Limb (tissue), 2 donors: Measurements from ENCODE around the gene AMN1.
"Not testable (repeated sequence)": the region's sequence is repeated elsewhere in the genome, so short reads cannot be mapped to it uniquely, and the experiment has no call there.

Source experiments
- DNase-seq, 2 donors: peaks; one replicate each; pipeline ENCODE4 v3.0.0-alpha.2; 2016; ENCODE audit errors: extremely low spot score in 2 of 2

AMN1 gene

DNA sequence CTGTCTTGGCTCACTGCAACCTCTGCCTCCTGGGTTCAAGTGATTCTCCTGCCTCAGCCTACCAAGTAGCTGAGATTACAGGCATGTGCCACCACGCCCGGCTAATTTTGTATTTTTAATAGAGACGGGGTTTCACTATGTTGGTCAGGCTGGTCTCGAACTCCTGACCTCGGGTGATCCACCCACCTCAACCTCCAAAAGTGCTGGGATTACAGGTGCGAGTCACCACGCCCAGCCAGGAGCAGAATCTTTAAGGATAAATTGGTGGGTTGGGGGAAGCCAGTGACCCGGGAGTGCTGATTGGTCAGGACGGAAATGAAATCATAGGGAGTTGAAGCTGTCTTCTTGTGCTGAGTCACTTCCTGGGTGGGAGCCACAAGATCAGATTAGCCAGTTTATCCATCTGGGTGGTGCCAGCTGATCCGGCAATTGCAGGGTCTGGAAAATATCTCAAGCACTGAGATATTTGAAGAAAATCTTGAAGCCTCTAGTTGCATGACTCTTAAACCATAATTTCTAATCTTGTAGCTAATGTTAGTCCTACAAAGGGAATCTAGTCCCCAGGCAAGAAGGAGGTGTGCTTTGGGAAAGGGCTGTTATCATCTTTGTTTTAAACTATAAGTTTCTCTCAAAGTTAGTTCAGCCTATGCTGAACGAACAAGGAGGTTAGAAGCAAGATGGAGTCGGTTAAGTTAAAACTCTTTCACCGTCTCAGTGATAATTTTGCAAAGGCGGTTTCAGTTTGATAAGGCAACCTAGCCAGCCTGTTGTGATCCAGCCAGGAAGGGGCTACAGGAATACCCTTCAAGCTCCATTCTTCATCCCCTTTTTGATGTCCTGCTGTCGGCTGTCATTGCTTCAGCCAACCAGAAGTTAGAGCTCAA is 5.0 kb upstream of the AMN1 start:
- DNase-seq = not testable (repeated sequence)

DNA sequence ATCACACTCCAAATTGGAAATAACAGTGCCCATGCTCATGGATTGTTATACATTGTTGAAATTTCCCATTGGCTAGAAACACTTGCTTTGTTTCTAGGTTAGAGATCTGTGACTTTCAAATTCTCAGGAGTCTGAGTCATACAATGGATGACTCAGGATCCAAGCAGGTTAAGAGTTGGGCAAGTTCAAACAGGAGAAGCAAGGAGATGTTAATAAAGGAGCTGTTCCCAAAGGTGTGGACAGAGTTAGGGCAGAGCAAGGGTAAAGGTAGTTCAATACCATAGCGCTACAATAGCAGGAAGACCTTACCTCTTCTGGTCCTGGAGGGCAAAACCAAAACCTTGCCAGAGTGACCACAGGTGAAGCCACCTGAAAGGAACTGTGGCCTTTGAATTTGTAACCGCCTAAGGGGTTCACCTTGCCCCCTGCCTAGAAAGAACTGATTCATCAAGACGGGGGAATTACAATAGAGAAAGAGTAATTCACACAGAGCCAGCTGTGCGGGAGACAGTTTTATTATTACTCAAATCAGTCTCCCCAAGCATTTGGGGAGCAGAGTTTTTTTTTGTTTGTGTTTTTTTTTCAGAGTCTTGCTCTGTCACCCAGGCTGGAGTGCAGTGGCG is 4.2 kb upstream of the AMN1 start:
- no peak for DNase-seq

DNA sequence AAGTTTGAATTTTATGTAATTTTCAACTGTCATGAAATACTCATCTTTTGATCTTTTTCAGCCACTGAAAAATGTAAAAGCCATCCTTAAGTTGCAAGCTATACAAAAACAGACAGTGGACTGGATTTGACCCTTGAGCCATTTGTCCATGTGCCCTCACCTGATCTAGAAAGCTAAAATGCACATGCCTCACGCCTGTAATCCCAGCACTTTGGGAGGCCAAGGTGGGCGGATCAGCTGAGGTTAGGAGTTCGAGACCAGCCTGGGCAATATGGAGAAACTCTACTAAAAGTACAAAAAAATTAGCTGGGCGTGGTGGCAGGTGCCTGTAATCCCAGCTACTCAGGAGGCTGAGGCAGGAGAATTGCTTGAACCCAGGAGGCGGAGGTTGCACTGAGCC is 2.4 kb upstream of the AMN1 start:
- not testable (repeated sequence) for DNase-seq

DNA sequence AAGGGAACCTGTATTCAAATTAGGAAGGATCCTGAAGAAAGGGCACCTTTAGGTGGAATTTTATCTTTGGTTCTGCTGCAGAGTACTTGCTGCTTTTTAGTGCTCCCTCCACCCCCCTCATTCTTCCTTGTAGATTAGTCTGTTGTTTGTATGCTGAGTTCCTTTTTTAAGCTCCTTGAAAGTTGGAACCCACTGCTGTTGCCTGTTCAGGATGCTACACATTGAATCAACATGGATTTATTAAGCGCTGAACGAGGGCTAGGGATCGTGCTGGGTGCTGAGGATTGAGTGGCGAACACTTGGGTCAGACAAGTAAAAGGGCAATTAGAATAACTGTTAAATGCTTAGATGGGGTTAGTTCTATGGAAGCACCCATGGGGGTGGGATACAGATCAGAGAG is 884 bp upstream of the AMN1 start:
- no peak for DNase-seq

DNA sequence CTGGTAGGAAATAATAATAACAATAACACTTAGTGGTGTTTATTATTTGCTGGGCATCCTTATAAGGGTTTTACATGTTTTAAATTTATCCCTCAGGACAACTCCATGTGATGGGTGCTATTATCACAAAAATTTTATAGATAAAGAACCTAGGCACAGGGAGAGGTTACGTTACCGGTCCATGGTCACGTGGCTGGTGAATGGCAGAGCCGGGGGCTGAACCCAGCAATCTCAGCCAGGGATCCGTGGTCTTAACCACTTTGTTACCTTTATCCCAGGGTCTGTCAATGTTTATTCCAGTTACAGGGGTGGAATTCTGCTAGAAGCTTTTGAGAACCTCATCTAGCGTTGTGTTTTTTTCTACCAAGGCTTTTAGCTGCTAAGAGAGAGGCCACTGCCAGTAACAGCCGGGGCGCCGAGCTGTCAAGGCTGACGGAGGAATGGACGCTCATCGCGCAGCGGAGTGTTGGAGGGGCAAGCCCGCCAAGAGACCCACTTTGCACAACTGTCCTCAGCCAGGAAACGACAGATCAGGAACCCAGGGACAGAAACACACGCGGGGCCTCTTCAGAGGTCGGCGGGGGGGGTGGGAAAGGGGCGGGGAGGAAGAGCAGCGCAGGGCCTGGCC is 418 bp downstream of the AMN1 start:
- DNase-seq = no peak

DNA sequence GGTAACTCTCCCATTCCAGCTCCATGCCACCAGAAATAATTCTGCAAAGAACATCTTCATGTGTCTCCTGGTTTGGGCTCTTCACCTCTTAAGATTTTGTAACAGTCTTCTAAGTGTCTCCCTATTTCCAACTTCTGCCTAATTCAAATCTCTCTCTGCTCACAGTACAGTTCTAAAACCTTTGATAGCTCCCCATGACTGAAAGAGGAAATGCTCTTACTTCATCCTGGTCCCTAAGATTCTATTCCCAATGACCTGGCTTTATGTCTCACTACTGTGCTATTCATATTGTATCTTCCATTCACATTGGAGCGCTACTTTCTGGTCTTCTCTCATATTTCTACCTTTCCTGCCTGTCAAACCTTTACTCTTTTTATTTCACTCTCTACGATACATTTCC is 1.6 kb downstream of the AMN1 start:
- DNase-seq = no peak

DNA sequence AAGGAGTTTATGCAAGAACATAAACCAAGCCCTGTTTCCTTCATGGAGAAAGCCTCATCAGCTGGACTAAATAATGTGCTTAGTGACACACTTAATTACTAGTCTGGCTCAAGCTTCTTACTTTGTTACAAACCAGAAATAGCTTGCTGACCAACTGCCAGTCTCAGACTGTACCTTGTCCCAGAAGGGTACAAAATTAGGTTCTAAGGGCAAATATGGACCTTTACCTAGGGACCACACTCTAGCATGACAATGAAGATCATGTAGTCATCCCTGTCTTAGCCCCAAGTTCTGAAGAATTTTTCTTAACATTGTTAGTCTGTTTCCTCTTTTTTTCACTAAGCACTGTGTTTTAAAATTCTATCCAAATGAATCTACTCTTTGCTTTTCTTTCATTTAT is 2.2 kb downstream of the AMN1 start:
- no peak for DNase-seq

DNA sequence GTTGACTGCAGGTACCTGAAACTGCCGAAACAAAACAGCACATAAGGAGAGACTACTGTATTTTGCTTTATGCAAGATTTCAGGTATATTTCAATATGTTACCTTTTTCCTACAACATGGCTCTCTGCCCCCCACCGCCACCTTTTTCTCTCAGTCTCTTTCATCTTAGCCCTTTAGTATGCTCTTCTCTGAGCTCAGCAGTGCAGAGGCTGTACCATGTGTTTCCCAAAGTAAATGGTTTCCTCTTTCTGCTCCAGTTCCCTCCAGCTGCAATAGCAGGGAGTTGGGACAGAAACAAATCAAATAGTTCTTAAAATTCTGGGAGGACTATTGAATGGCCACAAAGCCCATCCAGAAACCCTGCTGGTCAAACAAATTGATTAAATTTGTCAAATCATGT is 4.3 kb downstream of the AMN1 start:
- DNase-seq = no peak

DNA sequence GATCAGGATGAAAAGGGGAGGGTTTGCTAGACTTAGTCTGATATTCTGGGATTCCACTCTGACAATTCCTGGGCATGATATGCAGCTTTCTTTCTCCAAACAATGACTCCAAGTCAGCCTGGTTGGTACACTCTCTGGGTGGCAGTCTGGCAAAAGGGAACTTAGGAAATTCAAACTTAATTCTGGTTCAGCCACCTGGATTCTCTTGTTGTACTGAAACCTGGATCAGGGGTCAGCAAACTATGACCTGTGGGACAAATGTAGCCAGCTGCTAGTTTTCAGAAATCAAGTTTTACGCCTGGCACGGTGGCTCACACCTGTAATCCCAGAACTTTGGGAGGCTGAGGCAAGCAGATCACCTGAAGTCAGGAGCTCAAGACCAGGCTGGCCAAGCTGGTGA is 6.2 kb downstream of the AMN1 start:
- no peak for DNase-seq

DNA sequence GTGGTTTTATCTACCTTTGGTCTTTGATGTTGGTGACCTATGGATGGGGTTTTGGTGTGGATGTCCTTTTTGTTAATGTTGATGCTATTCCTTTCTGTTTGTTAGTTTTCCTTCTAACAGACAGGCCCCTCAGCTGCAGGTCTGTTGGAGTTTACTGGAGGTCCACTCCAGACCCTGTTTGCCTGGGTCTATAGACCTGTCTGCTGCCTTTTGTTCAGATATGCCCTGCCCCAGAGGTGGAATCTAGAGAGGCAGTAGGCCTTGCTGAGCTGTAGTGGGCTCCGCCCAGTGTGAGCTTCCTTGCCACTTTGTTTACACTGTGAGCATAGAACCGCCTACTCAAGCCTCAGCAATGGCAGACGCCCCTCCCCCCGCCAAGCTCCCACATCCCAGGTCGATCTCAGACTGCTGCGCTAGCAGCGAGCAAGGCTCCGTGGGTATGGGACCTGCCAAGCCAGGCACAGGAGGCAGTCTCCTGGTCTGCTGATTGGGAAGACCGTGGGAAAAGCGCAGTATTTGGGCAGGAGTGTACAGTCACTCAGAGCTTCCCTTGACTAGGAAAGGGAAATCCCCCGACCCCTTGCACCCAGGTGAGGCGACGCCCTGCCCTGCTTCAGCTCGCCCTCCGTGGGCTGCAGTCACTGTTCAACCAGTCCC is 10.2 kb downstream of the AMN1 start:
- not testable (repeated sequence) for DNase-seq

DNA sequence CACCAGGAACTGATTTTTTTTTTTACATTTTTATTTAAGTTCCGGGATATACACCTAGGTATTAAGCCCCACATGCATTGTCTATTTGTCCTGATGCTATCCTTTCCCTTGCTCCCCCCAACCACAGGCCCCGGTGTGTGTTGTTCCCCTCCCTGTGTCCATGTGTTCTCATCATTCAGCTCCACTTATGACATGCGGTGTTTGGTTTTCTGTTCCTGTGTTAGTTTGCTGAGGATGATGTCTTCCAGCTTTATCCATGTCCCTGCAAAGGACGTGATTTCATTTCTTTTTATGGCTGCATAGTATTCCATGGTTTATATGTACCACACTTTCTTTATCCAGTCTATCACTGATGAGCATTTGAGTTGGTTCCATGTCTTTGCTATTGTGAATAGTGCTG is 11.8 kb downstream of the AMN1 start:
- DNase-seq = not testable (repeated sequence)

DNA sequence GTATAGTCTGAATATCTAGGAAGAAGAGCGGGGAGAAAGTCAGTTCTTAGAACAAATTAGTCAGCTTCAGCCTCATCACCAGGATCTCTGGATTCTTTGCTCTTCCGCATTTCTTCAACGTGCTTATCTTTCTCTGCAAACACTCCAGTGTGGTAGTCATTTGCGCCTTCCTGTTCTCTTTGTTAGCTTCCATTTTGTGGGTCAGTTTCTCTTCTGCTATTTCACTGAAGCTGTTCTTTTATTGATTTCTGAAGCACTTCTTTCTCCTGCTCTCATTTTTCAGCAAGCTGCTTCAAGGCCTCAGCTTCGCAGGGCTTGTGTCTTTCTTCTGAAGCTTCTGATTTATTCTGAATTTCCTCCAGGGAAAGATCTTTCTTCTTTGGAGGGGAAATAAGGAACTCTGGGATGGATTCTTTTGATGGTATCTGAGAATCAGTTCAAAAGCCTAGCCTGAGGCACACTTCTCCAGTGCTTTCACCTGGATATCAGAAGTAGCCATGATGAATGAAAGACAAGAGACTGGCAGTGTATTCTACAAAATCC is 13.5 kb downstream of the AMN1 start:
- DNase-seq = no peak

DNA sequence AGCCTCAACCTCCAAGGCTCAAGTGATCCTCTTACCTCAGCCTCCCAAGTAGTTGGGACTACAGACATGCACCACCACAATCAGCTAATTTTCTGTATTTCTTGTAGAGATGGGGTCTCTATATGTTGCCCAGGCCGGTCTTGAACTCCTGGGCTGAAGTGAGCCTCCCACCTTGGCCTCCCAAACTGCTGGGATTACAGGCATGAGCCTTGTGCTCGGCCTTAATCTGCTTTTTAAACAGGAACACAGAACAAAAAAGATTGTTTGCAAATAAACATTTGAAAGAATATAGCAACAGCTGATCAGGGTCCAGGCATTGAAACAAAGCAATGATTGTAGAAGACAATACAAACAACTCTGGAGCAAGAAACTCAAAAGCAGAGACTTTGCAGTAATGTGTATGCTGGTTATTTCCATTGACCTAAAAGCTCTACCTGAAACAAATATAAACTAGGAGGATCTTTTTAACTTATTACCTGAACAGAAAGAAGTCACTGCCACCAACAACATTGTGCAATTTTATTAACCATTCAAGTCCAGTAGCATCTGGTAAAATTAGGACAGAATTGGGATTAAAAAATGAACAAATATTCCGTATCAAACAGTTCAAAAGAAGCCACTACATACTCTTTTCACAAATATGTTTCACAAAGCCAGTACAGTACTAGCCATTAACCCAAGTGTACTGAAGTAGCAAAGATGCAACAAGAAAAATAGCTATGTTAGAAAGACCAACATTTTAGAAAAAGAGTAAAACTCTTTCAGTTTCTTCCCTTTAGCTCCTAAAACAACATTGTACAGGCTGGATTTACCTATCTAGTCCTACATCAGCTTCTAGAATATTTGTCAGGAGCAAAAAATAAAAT is 14.2 kb downstream of the AMN1 start:
- DNase-seq = no peak

DNA sequence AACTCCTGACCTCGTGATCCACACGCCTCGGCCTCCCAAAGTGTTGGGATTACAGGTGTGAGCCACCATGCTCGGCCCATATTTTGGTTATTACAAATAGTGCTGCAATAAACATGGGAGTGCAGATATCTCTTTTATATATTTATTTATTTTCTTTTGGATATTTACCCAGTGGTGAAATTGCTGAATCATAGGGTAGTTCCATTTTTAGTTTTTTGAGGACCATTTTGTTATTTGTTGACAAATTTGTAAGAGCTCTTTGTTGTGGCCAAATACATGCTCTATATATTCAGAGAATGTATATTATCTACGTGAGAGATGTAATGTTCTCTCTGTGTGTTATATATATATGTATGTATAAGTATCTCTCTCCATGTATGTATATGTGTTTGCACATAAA is 15.9 kb downstream of the AMN1 start:
- DNase-seq = no peak

DNA sequence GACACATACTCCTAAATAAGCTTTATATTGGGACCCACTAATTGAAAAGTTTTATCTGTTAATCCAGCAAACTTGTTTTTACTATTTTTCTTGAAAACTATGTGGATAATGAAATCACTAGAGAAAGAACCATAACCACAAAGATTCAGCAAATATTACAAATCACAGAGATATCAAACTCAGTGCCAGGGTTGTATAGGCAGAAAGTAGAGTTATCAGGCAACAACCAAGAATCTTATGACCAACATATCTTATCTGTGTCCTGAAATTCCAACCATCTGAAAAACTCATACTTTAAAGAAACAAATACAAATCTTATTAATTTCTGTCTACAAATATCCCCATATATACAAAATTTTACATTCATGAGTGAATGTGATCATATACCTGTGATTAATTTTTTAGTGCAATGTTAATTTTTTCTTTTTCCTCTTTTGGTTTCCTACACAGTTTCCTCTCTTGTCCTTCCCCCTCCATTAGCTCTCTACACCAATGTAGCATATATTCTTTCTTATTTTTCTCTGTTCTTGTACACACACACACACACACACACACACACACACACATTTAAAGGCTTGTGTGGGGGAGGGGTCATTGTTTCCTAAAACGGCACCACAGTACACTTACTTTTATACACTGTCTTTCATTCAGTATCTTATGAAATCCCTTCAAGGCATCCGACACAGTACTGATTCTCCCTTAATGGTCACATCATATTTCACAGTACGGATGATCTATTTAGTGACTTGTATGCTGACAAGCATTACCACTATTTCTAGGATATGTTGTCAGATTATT is 18.6 kb downstream of the AMN1 start:
- DNase-seq = no peak

DNA sequence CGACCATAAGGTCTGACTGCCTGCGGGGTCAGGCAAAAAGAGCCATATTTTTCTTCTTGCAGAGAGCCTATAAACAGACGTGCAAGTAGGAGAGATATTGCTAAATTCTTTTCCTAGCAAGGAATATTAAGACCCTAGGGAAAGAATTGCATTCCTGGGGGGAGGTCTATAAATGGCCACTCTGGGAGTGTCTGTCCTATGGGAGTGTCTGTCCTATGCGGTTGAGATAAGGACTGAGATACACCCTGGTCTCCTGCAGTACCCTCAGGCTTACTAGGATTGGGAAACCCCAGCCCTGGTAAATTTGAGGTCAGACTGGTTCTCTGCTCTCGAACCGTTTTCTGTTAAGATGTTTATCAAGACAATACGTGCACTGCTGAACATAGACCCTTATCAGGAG is 20.7 kb downstream of the AMN1 start:
- DNase-seq = not testable (repeated sequence)

DNA sequence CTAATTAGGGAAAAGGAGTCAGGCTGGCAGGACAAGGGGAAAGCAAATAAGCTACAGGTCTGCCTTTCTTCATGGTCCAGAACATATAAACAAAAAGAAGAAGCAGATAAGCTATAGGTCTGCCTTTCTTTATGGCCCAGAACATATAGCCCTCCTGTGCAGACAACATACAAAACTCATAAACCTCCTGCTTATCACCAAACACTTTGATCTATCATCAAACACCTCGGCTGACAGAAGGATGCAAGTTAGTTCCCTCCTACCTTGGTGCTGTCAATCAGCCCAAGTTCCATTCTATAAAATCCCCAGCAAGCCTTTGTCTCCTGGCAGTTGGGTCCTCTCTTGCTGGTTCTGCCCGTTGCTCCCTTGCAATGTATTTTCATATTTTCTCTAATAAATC is 23.2 kb downstream of the AMN1 start:
- DNase-seq = no peak

DNA sequence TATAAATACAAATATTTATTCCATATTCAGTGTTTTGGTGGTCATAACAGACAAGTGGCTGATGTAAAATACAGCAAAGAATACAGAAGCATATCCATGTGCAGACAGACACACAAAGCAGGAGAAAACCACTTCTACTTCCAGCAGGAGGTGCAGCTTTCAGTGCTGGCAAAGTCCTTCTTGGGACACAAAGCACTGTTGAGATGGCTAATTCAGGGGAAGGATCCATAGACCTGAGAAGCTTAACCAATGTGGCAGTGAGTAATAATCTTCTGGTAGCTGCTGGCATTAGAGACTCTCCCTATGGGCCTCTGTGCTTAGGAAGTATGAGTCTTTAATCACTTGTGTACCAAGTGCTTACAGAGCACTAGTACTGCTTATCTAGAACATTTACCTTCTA is 26.8 kb downstream of the AMN1 start:
- no peak for DNase-seq

DNA sequence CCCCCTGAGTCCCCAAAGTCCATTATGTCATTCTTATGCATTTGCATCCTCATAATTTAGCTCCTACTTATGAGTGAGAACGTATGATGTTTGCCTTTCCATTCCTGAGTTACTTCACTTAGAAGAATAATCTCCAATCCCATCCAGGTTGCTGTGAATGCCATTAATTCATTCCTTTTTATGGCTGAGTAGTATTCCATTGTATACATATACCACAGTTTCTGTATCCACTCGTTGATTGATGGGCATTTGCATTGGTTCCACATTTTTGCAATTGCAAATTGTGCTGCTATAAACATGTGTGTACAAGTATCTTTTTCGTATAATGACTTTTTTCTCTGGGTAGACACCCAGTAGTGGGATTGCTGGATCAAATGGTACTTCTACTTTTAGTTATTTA is 38.9 kb downstream of the AMN1 start:
- not testable (repeated sequence) for DNase-seq

DNA sequence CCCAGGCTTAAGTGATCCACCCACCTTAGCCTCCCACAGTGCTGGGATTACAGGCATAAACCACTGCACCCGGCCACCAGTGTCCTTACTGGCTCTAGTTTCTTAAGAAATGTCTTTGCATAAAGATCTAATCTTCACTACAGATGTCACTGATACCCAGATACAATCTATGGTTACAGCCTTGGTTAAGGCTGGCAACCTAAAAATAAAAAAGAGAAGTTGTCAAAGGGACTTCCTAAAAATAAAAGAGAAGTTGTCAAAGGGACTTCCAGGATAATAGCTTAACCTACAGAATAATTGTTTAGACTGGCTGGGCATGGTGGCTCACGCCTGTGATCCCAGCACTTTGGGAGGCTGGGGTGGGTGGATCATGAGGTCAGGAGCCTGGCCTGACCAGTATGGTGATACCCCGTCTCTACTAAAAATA is 41.7 kb downstream of the AMN1 start:
- DNase-seq = no peak
